ENCODE measurements around the gene DOCK10. TPM values are rescaled to one million over a fixed set of nuclear protein-coding genes. Genes with fewer than 3 reads are reported as not detected.

Gene DOCK10
- polyA plus RNA-seq, 1 donor (not counting 4 experiments of a cell fraction or from before 2014, with no cell fraction given): 2.5 TPM

DNA sequence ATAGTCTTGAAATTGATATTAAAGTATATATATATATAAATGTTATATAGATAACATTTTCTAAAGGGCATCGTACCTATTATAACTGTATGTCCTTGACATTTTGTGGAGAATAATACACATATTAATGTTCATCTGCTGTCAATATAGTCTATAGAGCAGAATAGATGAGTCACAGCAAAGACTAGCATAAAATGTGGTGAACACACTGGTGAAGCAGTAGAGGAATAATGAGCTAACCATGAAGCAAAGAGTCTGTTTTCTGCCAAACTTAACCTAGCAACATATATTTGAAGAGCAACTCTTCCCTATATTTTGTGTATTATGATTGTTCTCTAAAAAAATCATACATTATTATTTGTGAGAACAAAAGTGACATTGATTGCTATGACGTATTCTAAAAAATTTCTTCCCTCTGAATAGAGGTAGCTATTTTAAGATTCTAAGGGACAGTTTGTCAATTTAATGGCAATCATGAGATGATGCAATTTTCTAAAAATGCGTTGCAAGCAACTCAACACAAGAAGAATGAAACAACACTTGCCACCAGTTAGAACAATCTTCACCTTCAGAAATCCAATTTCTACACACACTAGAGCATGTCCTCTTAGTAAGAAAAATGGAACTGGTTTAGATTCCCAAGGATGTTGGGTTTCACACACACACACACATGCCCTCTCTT is 22.0 kb downstream of the DOCK10 start:
- Histone ChIP-seq H3K9ac (ENCODE audit: control insufficient read depth, extremely low read depth, insufficient read depth, low read length) (no peak overlapping the region), H3K4me3 (ENCODE audit: control insufficient read depth in 2 of 3, extremely low read depth in 1 of 3, insufficient read depth in 2 of 3, low read depth in 1 of 3, low read length in 3 of 3) (no peak overlapping the region), H3K4me1 (ENCODE audit: control insufficient read depth, extremely low read depth, insufficient read depth, low read length) (no peaks in the 10 kb centered on the region), H3K9me3 (ENCODE audit: control insufficient read depth, low read depth, low read length) (no peaks in the 10 kb centered on the region), H3K4me2 (ENCODE audit: control insufficient read depth, extremely low read depth, insufficient read depth, low read depth, low read length) (no peak overlapping the region), H2AFZ (ENCODE audit: control insufficient read depth, low read length) (no peak overlapping the region), H3K36me3 (ENCODE audit: control insufficient read depth in 2 of 2, extremely low read depth in 1 of 2, insufficient read depth in 2 of 2, low read length in 2 of 2) (no peaks in the 10 kb centered on the region), H4K20me1 (ENCODE audit: control insufficient read depth, extremely low read depth, insufficient read depth, low read length) (no peaks in the 10 kb centered on the region), H3K27me3 (ENCODE audit: control insufficient read depth, extremely low read depth, insufficient read depth, low read length) (no peaks in the 10 kb centered on the region), H3K27ac (ENCODE audit: control insufficient read depth, insufficient read depth, low read length) (no peak overlapping the region), H3K9me1 (ENCODE audit: control insufficient read depth, extremely low read depth, insufficient read depth, low read length) (no peaks in the 10 kb centered on the region), H3K79me2 (ENCODE audit: control insufficient read depth, insufficient read depth, low read length) (no peaks in the 10 kb centered on the region)
- FAIRE-seq: no peak
- no peak for TF ChIP-seq EZH2 (IDR thresholded peaks at IDR 0.05; ENCODE audit: low read length)
- TF ChIP-seq, protein P1, sequence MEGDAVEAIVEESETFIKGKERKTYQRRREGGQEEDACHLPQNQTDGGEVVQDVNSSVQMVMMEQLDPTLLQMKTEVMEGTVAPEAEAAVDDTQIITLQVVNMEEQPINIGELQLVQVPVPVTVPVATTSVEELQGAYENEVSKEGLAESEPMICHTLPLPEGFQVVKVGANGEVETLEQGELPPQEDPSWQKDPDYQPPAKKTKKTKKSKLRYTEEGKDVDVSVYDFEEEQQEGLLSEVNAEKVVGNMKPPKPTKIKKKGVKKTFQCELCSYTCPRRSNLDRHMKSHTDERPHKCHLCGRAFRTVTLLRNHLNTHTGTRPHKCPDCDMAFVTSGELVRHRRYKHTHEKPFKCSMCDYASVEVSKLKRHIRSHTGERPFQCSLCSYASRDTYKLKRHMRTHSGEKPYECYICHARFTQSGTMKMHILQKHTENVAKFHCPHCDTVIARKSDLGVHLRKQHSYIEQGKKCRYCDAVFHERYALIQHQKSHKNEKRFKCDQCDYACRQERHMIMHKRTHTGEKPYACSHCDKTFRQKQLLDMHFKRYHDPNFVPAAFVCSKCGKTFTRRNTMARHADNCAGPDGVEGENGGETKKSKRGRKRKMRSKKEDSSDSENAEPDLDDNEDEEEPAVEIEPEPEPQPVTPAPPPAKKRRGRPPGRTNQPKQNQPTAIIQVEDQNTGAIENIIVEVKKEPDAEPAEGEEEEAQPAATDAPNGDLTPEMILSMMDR (optimal IDR thresholded peaks at IDR 0.05 in 1 of 3, IDR thresholded peaks at IDR 0.05 in 1 of 3, conservative IDR thresholded peaks at IDR 0.05 in 1 of 3; ENCODE audit: extremely low read depth in 1 of 3, insufficient read depth in 2 of 3, low read length in 3 of 3): no peak
- no peak for DNase-seq (ENCODE audit: low read depth, low spot score)
- dilution Hi-C loops (cut with MboI; ENCODE audit: extremely low pct_ligation_motif_present, low sequenced_read_pairs): no loop called here

GRCh38 chr2:225019105-225019504 is 23.2 kb downstream of the DOCK10 start:
- H3K4me1 ChIP-seq (ENCODE audit: control insufficient read depth, extremely low read depth, insufficient read depth, low read length): no peaks in the 10 kb centered on the region
- H3K9me3 ChIP-seq (ENCODE audit: control insufficient read depth, low read depth, low read length): no peaks in the 10 kb centered on the region
- dilution Hi-C loops (cut with MboI; ENCODE audit: extremely low pct_ligation_motif_present, low sequenced_read_pairs): no loop called here
- no peak overlapping the region for H3K4me3 ChIP-seq (ENCODE audit: control insufficient read depth in 2 of 3, extremely low read depth in 1 of 3, insufficient read depth in 2 of 3, low read depth in 1 of 3, low read length in 3 of 3)
- H3K79me2 ChIP-seq (ENCODE audit: control insufficient read depth, insufficient read depth, low read length): no peaks in the 10 kb centered on the region
- no peaks in the 10 kb centered on the region for H4K20me1 ChIP-seq (ENCODE audit: control insufficient read depth, extremely low read depth, insufficient read depth, low read length)
- H3K27ac ChIP-seq (ENCODE audit: control insufficient read depth, insufficient read depth, low read length): no peak overlapping the region
- H3K9me1 ChIP-seq (ENCODE audit: control insufficient read depth, extremely low read depth, insufficient read depth, low read length): no peaks in the 10 kb centered on the region
- H3K27me3 ChIP-seq (ENCODE audit: control insufficient read depth, extremely low read depth, insufficient read depth, low read length): no peaks in the 10 kb centered on the region
- no peak for TF ChIP-seq EZH2 (IDR thresholded peaks at IDR 0.05; ENCODE audit: low read length)
- TF ChIP-seq, protein P1 (optimal IDR thresholded peaks at IDR 0.05 in 1 of 3, IDR thresholded peaks at IDR 0.05 in 1 of 3, conservative IDR thresholded peaks at IDR 0.05 in 1 of 3; ENCODE audit: extremely low read depth in 1 of 3, insufficient read depth in 2 of 3, low read length in 3 of 3): no peak
- FAIRE-seq (no peak), DNase-seq (ENCODE audit: low read depth, low spot score) (no peak)
- H3K4me2 ChIP-seq (ENCODE audit: control insufficient read depth, extremely low read depth, insufficient read depth, low read depth, low read length): no peak overlapping the region
- no peak overlapping the region for H2AFZ ChIP-seq (ENCODE audit: control insufficient read depth, low read length)
- no peak overlapping the region for H3K9ac ChIP-seq (ENCODE audit: control insufficient read depth, extremely low read depth, insufficient read depth, low read length)
- H3K36me3 ChIP-seq (ENCODE audit: control insufficient read depth in 2 of 2, extremely low read depth in 1 of 2, insufficient read depth in 2 of 2, low read length in 2 of 2): no peaks in the 10 kb centered on the region
